DMS79 treated with DMSO at 0.1 percent for 48 hours (cell line): ENCODE data around the gene SERPINA12.
"Not testable (repeated sequence)": the region's sequence is repeated elsewhere in the genome, so short reads cannot be mapped to it uniquely, and the experiment has no call there.

Source experiments
- DNase-seq: peaks from one replicate; lab custom pipeline; 2025; lab: John Stamatoyannopoulos, UW

The SERPINA12 gene

GRCh38 chr14:94536836-94537235, 27.6 kb upstream of the SERPINA12 start:
- no peak for DNase-seq

DNA sequence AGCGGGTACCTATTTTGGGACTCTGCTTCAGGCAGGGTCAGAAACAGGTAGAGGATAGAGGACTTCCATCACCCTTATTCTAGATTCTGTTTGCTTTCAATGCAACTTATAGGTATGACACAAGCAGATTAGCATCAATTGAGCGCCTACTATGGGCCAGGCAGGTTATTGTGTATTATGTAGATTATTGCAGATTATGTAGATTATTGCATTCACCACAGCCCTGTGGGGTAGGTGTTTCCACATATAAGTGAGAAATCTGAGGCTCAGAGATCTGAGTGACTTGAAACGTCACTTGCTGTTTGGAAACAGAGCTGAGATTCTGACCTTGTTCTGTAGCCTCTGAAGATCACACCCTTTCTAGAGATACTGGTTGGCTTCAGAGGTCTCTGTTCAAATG, 26.2 kb upstream of the SERPINA12 start:
- no peak for DNase-seq

DNA sequence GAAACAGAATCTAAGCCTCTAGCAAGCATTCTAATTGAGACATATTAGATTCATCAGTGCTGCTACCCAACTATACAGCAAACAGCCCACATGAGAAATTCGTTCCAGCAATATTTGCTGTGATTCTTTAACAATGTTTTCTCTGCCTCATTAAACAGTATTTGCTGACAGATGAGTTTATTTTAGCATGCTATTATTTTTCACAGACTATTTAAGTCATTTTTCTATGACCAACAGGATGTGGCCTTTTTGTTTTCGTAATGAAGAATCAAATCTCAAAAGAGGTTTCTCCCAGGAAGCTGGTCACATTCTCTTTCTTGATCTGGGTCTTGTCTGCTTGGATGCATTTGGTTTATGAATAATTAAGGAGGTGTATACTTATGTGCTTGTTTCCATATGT, 23.2 kb upstream of the SERPINA12 start:
- no peak for DNase-seq

- DNase-seq = no peak
These were observed 21.9 kb upstream of the SERPINA12 start for GRCh38 chr14:94531187-94531586.

- no peak for DNase-seq
These were observed 14.8 kb upstream of the SERPINA12 start for GRCh38 chr14:94524093-94524492.

DNA sequence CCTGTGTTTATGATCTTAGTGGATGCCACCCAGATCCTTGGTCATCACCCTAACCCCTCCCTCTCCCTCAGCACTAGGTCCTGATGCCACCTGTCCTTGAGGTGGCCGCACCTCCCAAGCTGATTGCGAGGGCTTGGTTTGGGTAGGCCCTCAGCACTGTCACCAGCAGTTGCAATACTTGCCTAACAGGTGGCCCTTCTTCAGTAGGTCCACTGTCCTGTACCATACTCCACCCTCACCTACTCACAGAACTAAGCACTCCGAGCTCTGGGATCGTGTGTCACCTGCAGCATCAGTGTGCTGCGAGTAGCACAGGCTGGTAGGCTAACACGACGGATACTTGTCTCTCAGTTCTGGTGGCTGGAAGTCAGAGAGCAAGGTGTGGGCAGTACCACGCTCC, 14.0 kb upstream of the SERPINA12 start:
- DNase-seq = no peak

DNA sequence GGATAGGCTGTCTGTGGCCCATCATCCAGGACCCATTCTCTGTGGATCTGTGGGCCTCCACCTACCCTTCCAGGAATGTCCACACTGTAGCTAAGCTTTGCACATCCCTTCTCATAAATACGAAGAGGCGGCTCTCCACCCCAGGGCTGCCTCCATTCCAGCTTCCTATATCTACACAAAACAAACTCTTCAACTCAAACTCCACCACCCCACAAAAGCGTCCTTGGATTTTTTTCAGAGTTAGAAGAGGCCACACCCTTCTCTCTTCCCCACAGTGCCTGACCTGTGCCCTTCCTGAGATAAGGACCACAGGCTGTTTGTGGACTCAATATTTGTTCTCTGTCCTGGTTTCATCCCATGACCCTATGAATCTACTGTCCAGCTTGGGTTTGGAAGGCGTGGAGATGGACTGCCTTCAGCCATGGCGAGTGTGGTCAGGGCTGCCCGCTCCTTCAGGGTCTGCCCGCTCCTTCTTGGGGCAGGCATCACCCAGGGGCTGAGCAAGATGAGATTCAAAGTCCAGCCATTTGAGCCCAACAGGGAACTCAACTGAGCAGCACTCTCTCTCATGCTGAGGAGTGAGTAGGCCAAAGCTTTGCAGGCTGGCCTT, 13.0 kb upstream of the SERPINA12 start:
- DNase-seq = no peak

GRCh38 chr14:94521375-94522114, 12.3 kb upstream of the SERPINA12 start:
- DNase-seq = no peak

- DNase-seq = no peak
These were observed 8.5 kb upstream of the SERPINA12 start for GRCh38 chr14:94517641-94518257.

DNA sequence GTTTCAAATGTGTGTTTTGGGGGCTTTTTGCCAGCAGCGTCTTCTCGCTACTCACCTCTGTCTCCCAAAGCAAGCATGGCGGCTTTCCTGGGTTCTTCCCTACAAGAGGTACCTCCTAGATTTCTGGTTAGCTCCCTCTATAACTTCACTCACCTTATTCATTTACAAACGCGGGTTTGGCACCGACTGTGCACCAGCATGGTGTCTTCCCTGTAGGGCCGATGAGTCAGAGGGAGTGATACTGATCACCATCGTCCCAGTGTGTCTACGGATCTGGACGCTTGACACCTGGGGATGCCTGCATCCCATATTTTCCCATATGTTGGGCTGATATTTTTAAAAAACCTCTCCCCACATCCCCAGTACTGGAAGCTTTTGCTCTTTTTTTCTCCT, 8.0 kb upstream of the SERPINA12 start:
- no peak for DNase-seq

GRCh38 chr14:94515856-94516255, 6.6 kb upstream of the SERPINA12 start:
- no peak for DNase-seq

DNA sequence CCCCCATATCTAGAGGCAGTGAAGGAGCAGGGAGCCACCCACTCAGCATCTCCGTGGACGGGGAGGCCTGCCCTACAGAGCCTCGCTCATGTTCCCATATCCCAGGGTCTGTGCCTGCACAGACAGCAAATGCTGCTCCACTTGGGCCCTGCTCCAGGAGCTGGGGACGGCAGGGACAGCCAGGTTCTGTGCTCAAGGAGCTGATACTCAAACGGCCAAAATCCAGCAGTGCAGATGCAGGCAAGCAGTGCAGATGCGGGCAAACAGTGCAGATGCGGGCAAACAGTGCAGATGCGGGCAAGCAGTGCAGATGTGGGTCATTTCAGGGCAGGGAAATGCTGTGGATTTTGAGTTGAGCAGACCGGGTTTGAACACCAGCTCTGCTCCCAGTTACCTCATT, 6.2 kb upstream of the SERPINA12 start:
- no peak for DNase-seq

GRCh38 chr14:94514351-94514750, 5.1 kb upstream of the SERPINA12 start:
- DNase-seq = no peak

DNA sequence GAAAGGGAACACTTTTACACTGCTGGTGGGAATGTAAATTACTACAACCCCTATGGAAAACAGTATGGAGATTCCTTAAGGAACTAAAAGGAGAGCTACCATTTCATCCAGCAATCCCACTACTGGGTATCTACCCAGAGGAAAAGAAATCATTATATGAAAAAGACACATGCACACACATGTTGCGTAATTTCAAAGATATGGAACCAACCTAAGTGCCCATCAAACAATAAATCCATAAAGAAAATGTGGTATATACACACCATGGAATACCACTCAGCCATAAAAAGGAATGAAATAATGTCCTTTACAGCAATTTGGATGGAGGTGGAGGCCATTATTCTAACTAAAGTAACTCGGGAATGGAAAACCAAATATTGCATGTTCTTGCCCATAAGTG, 1.2 kb upstream of the SERPINA12 start:
- DNase-seq = not testable (repeated sequence)

DNA sequence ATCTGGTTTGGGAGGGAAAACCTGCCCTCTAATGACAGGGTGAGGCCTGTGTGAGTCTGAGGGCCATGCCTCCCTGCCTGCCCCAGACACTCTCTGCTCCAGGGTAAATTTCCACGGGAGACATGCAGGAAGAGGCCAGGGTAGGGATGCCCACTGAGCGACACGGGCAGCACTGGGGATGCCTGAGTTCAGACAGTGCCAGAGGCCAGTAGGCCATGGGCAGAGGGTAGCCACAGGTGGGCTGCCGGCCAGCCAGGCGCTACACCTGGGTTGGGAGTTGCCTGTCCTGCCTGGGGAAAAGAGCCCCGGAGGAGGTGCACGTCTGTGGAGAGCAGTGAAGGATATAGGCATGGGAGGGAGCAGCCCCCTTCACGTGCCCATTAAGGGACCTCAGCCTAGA, 3.6 kb downstream of the SERPINA12 start:
- no peak for DNase-seq

DNA sequence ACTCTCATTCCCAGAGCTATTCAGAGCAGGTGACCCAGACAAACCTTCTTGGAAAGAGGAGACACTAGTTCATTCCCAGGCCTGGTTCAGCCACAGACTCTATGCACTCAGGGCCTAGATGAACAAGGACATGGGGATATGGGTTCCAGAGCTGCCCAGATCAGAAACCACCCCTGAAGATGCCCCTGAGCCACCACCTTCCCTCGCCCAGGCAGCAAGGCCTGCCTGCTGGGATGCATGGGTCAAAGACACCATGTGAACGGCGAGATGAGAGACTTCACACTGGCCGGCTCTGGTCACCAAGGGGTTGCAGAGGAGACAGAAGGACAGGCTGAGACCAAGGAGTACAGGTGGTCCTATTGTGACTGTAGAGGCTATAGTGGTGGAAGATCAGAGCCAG, 4.1 kb downstream of the SERPINA12 start:
- DNase-seq = no peak

DNA sequence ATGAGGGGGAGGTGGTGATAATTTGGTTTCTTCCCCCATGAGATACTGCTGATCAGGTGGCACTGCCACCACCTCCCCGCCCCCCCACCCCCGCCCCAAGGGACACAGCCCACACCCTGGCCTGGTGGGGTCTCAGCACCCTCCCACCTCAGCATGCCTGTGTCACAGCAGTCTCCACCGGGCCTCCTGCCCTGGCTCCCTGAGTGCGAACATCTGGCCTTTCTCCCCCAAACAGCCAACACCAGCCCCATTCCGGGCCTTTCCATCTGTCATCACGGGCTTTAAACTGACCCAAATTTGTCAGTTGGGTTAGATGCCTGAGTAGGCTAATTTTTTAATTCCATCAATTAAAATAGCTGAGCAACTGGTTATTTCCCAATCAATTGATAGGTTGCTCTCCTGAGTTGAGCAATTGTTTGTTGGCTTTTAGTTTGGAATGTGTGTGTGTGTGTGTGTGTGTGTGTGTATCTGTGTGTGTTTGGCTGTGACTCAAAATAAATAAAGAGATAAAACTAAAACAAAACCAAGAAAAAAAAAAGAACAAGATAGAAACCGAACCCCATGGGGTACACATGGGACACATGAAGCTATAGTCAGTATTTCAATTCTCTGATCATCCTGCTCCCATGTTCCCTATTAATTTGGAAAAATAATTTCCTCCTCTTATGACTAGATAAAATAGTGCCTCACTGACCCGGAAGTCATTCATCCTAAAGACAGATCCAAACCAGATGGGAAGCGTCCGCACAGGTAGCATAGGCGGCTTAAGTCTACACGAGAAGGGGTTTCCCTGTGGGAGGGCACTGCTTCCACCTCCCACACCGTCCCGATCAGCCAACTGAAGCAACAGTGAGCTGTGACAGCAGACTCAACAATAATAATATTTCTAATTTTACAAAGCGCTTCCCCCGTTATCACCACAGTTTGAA, 7.4 kb downstream of the SERPINA12 start:
- DNase-seq = no peak

GRCh38 chr14:94500264-94500663, 9.0 kb downstream of the SERPINA12 start:
- DNase-seq = no peak

DNA sequence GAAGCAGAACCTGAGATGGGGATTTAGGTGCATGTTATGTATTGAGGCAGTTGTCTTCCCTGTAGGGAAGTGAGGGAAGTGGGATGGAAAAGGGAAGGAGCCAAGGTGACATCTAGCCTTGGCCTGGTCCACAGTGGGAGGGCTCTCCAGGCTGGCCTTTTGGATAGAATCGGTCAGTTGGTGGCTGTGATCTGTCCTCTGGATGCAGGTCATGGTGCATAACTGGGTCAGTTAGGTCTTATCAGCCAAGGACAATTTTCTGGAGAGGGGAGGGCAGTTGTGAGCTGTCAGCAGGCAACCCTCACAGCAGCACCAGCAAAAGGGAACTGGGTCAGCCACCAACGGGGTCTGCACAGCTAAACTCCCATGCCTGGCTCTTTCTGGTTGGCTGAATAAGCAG, 9.6 kb downstream of the SERPINA12 start:
- no peak for DNase-seq

GRCh38 chr14:94498215-94498614, 11.1 kb downstream of the SERPINA12 start:
- no peak for DNase-seq

- DNase-seq = no peak
These were observed 15.2 kb downstream of the SERPINA12 start for GRCh38 chr14:94494085-94494484.

- DNase-seq = no peak
These were observed 17.8 kb downstream of the SERPINA12 start for GRCh38 chr14:94491511-94491910.
